Measurements from ENCODE around the gene SORCS3.

GRCh38 chr10:104767745-104768144 lies 126.7 kb downstream of the SORCS3 start:
- TF ChIP-seq CTCF (IDR thresholded peaks at IDR 0.05) (no peak), POLR2A (IDR thresholded peaks at IDR 0.05) (no peak)
